Esophagus squamous epithelium (tissue), 4 donors: ENCODE results near the gene JAZF1.

Source experiments
- POLR2A ChIP-seq, 4 donors: fragments of 450-650 bp; IDR thresholded peaks; one replicate each; pipeline ENCODE4 v1.6.1; 2017; ENCODE audit warnings: antibody characterized with exemption in 4 of 4, mild to moderate bottlenecking in 4 of 4, moderate library complexity in 3 of 4
- TF ChIP-seq, protein P1 (sequence below), 6 experiments: fragments of 450-650 bp in 4 of 6; fragments of 200-600 bp in 2 of 6; sonication (generic) in 2 of 6; IDR thresholded peaks; one replicate each; pipeline ENCODE4 v1.5.1; 2016 to 2019; ENCODE audit warnings: antibody characterized with exemption in 6 of 6, mild to moderate bottlenecking in 4 of 6, moderate library complexity in 4 of 6

DNA sequence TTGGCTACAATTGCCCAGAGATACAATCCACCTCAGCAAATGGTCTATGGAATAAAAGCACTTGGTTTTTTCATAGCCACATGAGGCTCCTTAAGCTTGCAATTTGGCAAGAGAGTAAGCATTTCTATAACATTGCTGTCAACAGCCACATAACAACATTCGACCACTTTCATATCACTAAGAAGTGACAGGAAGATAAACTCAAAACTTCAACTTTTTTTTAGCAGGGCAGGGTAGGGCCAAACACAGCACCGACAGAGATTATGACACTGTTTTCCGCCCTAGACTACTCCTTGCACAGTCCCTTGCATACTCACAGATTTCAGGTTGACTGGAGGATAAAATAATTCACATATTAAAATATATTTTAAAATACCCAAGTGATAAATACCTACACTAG, 185.4 kb downstream of the JAZF1 start:
- TF ChIP-seq, protein P1, sequence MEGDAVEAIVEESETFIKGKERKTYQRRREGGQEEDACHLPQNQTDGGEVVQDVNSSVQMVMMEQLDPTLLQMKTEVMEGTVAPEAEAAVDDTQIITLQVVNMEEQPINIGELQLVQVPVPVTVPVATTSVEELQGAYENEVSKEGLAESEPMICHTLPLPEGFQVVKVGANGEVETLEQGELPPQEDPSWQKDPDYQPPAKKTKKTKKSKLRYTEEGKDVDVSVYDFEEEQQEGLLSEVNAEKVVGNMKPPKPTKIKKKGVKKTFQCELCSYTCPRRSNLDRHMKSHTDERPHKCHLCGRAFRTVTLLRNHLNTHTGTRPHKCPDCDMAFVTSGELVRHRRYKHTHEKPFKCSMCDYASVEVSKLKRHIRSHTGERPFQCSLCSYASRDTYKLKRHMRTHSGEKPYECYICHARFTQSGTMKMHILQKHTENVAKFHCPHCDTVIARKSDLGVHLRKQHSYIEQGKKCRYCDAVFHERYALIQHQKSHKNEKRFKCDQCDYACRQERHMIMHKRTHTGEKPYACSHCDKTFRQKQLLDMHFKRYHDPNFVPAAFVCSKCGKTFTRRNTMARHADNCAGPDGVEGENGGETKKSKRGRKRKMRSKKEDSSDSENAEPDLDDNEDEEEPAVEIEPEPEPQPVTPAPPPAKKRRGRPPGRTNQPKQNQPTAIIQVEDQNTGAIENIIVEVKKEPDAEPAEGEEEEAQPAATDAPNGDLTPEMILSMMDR (IDR thresholded peaks at IDR 0.05), result no peak
- no peak for TF ChIP-seq POLR2A (IDR thresholded peaks at IDR 0.05)
